ENCODE data around the gene COL18A1. TPM values are rescaled to one million over a fixed set of nuclear protein-coding genes. Genes with fewer than 3 reads are reported as not detected.

The COL18A1 gene
- total and polyA plus RNA-seq, 2 of the 8 experiments (the other 6 are each of a cell fraction or from before 2014, with no cell fraction given) = 145 to 201 TPM

GRCh38 chr21:45504021-45504515 is 99.1 kb downstream of the COL18A1 start:
- Histone ChIP-seq H2BK5ac (ENCODE audit: low read depth, low read length) (no peak overlapping the region), H3K56ac (replicated peaks; ENCODE audit: insufficient read length, low read depth, low read length) (no peak overlapping the region), H3K79me2 (ENCODE audit: control insufficient read depth in 1 of 2, insufficient read depth in 2 of 2, low read length in 2 of 2) (no peaks in the 10 kb centered on the region), H3K27ac (ENCODE audit: low read depth, low read length) (no peak overlapping the region), H3K36me3 (ENCODE audit: control insufficient read depth in 2 of 4, insufficient read depth in 4 of 4, low read length in 3 of 4) (peaks cover 3 to 30% (median 4%) of the 10 kb centered on the region in 4 experiments; a peak in 7 of 8 replicates), H3K4ac (replicated peaks; ENCODE audit: insufficient read length, low read depth, low read length) (no peak overlapping the region), H2AFZ (ENCODE audit: low read length) (no peak overlapping the region), H3K14ac (ENCODE audit: insufficient read length) (no peak overlapping the region), H3K4me3 (ENCODE audit: extremely low read depth in 1 of 4, insufficient read depth in 2 of 4, low read depth in 3 of 4, low read length in 4 of 4) (no peak overlapping the region), H3K9me3 (ENCODE audit: insufficient read depth in 2 of 2, low read depth in 1 of 2, low read length in 1 of 2) (no peaks in the 10 kb centered on the region), H3K18ac (ENCODE audit: extremely low read depth, low read length) (no peak overlapping the region), H2BK15ac (ENCODE audit: low read length) (no peak overlapping the region), H3K23me2 (ENCODE audit: low read depth, low read length) (peaks cover 17% of the 10 kb centered on the region; the same call in 1 of the 2 replicates), H2BK20ac (ENCODE audit: low read length) (no peak overlapping the region), H4K91ac (replicated peaks; ENCODE audit: insufficient read length, low read length) (no peak overlapping the region), H3K4me2 (ENCODE audit: insufficient read depth in 1 of 2, low read depth in 2 of 2, low read length in 2 of 2) (no peak overlapping the region), H4K5ac (ENCODE audit: insufficient read length, low read depth, low read length) (no peak overlapping the region), H2BK12ac (ENCODE audit: low read depth, low read length) (no peak overlapping the region), H4K20me1 (replicated peaks in 1 of 2; ENCODE audit: control insufficient read depth in 1 of 2, insufficient read depth in 2 of 2, low read length in 2 of 2) (peaks cover 2 to 17% of the 10 kb centered on the region in 2 experiments), H4K8ac (ENCODE audit: extremely low read depth, insufficient read depth, low read length) (no peak overlapping the region), H3K23ac (ENCODE audit: insufficient read length) (no peak overlapping the region), H3K4me1 (replicated peaks in 1 of 4; ENCODE audit: control insufficient read depth in 3 of 4, insufficient read depth in 4 of 4, low read length in 3 of 4) (no peaks in the 10 kb centered on the region; a peak in 1 of 7 replicates), H2AK5ac (ENCODE audit: low read depth, low read length) (no peak overlapping the region), H3K9ac (replicated peaks in 1 of 4; ENCODE audit: extremely low read depth in 1 of 4, low read depth in 3 of 4, low read length in 3 of 4) (no peak overlapping the region), H3K79me1 (ENCODE audit: low read depth, low read length) (no peaks in the 10 kb centered on the region), H2BK120ac (replicated peaks; ENCODE audit: low read depth, low read length) (no peak overlapping the region), H3K27me3 (replicated peaks in 1 of 4; ENCODE audit: control insufficient read depth in 3 of 4, extremely low read depth in 1 of 4, insufficient read depth in 3 of 4, low read length in 3 of 4) (no peaks in the 10 kb centered on the region)
- FAIRE-seq (no peak), DNase-seq (ENCODE audit: low read depth in 1 of 2, low spot score in 2 of 2) (no peak)
- TF ChIP-seq POLR2A (IDR thresholded peaks at IDR 0.05; ENCODE audit: control extremely low read depth in 1 of 2, low read depth in 2 of 2, low read length in 2 of 2) = 0 out of 3 replicates have a peak, but pooled peaks of 1 of the 2 experiments have one; percentile 10
- no peak for TF ChIP-seq PHF8 (conservative IDR thresholded peaks at IDR 0.05; ENCODE audit: low read depth, low read length)
- ChIA-PET CTCF (ENCODE audit: partially characterized antibody) (no interaction called here), POLR2A (ENCODE audit: partially characterized antibody) (interaction anchor here (0.6 to 1.7 kb wide), 9 partner anchors 8 to 216 kb away, joined by 3 to 11 read pairs (median 4); partner anchors contain the start of gene POFUT2)
- 92% methylated on average over 13 of the region's 22 CpGs; no CpG with 5 or more reads in 1 of the 2 experiments for WGBS, 2 experiments (ENCODE audit: extremely low coverage in 1 of 2, insufficient coverage in 1 of 2, insufficient read length in 1 of 2, insufficient replicate concordance in 2 of 2, low coverage in 1 of 2, low lambda C conversion rate in 2 of 2, missing lambda C conversion rate in 1 of 2)

All from H1 (cell line).